Ishikawa (cell line): Measurements from ENCODE around the gene USP11.

Experiments
- CEBPB ChIP-seq: IDR thresholded peaks from 2 replicates; pipeline ENCODE4 v1.6.1; 2012
- CREB1 ChIP-seq: IDR thresholded peaks from 2 replicates; pipeline ENCODE4 v1.6.1; 2012; ENCODE audit warnings: low read depth
- EGR1 ChIP-seq: IDR thresholded peaks from 2 replicates; pipeline ENCODE4 v1.6.1; 2012
- EP300 ChIP-seq: IDR thresholded peaks from 2 replicates; pipeline ENCODE4 v1.6.1; 2012; ENCODE audit warnings: borderline replicate concordance
- FOXM1 ChIP-seq: IDR thresholded peaks from 2 replicates; pipeline ENCODE4 v1.6.1; 2012; ENCODE audit warnings: low read depth, borderline replicate concordance
- MAX ChIP-seq: IDR thresholded peaks from 2 replicates; pipeline ENCODE4 v1.6.1; 2012
- NFIC ChIP-seq: IDR thresholded peaks from 2 replicates; pipeline ENCODE4 v1.6.1; 2012
- RAD21 ChIP-seq: IDR thresholded peaks from 2 replicates; pipeline ENCODE4 v1.6.1; 2012; ENCODE audit warnings: low read depth
- REST ChIP-seq: IDR thresholded peaks from 2 replicates; pipeline ENCODE4 v1.6.1; 2012; ENCODE audit warnings: low read depth, mild to moderate bottlenecking
- TAF1 ChIP-seq: IDR thresholded peaks from 2 replicates; pipeline ENCODE4 v1.6.1; 2012; ENCODE audit warnings: low read depth, mild to moderate bottlenecking
- TCF12 ChIP-seq: IDR thresholded peaks from 2 replicates; pipeline ENCODE4 v1.6.1; 2012; ENCODE audit warnings: low read depth
- TEAD4 ChIP-seq: IDR thresholded peaks from 2 replicates; pipeline ENCODE4 v1.6.1; 2012
- USF1 ChIP-seq: IDR thresholded peaks from 2 replicates; pipeline ENCODE4 v1.6.1; 2012
- YY1 ChIP-seq: IDR thresholded peaks from 2 replicates; pipeline ENCODE4 v1.6.1; 2012; ENCODE audit warnings: low read depth
- ZBTB7A ChIP-seq: IDR thresholded peaks from 2 replicates; pipeline ENCODE4 v1.6.1; 2012; ENCODE audit warnings: low read depth

The USP11 gene

GRCh38 chrX:47232803-47233332, at the start of gene USP11:
TSS of gene USP11 (plus strand) at chrX:47233009. CDS start at chrX:47233044, 35 bp downstream.
- TF ChIP-seq REST (no peak), USF1 (no peak), MAX (peak; percentile 36; the same call in 1 of the 2 replicates), EP300 (no peak), ZBTB7A (no peak; the same call in 1 of the 2 replicates), CREB1 (no peak), TAF1 (peak; percentile 38; the same call in 1 of the 2 replicates), NFIC (no peak), YY1 (peak; percentile 86), RAD21 (no peak), TCF12 (no peak), FOXM1 (no peak), TEAD4 (no peak), EGR1 (peak; percentile 42; the same call in 1 of the 2 replicates), CEBPB (no peak)

- TF ChIP-seq RAD21 (no peak), TEAD4 (no peak), FOXM1 (no peak), TAF1 (no peak), EP300 (no peak), CREB1 (no peak), YY1 (no peak), CEBPB (no peak), NFIC (no peak), USF1 (no peak), ZBTB7A (no peak), REST (no peak), EGR1 (no peak), MAX (no peak), TCF12 (no peak)
Measured at GRCh38 chrX:47184486-47184885, 48.3 kb upstream of the USP11 start.

- no peak for TF ChIP-seq USF1
- TF ChIP-seq NFIC: no peak
- TF ChIP-seq RAD21: no peak
- TF ChIP-seq TAF1: no peak
- no peak for TF ChIP-seq EGR1
- no peak for TF ChIP-seq EP300
- no peak for TF ChIP-seq YY1
- TF ChIP-seq REST: no peak
- TF ChIP-seq TCF12: no peak
- no peak for TF ChIP-seq MAX
- TF ChIP-seq ZBTB7A: no peak
- no peak for TF ChIP-seq TEAD4
- TF ChIP-seq FOXM1: no peak
- TF ChIP-seq CEBPB: no peak
- TF ChIP-seq CREB1: no peak
Measured at GRCh38 chrX:47185241-47185640, 47.6 kb upstream of the USP11 start.
